Fibroblast of peridontal ligament (primary cell): Measurements from ENCODE around the gene TMTC1.

Experiments
- DNase-seq: peaks from one replicate; pipeline ENCODE4 v3.0.0-alpha.2; 2010; ENCODE audit errors: extremely low read depth

TMTC1 gene

GRCh38 chr12:29741342-29742241 lies 42.1 kb downstream of the TMTC1 start:
- DNase-seq, result peak; percentile 84

- DNase-seq, result peak; percentile 72
Observed at GRCh38 chr12:29739279-29739991, 44.3 kb downstream of the TMTC1 start.

DNA sequence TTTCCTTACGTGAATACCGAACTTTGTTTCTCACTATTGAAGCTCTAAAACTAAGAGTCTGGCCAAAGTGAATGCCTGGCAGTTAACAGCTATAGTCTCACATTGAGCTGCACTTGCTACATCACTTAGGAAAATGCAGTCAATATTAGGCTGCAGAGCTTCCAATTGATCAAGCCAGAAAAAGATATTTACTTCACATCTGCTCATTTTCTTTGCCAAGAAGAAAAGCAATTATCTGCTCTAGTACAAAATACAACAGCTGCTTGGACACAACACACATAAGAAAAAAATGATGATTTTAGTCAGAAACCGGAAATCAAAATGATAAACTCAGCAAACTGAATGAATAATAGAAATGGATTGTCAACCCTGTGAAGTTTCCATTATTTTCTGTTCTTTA lies 45.4 kb downstream of the TMTC1 start:
- DNase-seq, result no peak

DNA sequence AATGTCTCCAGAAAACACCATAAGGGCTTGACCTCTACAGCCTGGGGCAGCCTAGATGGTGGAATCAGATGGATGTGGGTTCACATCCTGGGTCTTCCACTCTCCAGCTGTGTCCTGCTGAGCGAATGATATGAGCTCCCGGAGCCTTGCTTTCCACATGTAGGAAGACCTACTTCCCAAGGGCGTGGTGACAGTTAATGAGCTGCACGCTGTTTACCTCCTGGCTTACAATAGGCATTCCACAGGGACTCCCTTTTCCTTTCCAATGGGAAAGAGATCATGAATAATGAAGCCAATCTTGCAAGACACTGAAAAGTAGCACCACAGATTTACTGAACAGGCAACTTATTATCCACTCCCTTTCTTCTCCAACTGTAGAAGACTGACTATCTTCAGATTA lies 46.1 kb downstream of the TMTC1 start:
- DNase-seq, result no peak

- no peak for DNase-seq
Observed at GRCh38 chr12:29735604-29736003, 48.1 kb downstream of the TMTC1 start.

- no peak for DNase-seq
Observed at GRCh38 chr12:29734734-29735133, 49.0 kb downstream of the TMTC1 start.

GRCh38 chr12:29734305-29734704 lies 49.4 kb downstream of the TMTC1 start:
- DNase-seq, result no peak

DNA sequence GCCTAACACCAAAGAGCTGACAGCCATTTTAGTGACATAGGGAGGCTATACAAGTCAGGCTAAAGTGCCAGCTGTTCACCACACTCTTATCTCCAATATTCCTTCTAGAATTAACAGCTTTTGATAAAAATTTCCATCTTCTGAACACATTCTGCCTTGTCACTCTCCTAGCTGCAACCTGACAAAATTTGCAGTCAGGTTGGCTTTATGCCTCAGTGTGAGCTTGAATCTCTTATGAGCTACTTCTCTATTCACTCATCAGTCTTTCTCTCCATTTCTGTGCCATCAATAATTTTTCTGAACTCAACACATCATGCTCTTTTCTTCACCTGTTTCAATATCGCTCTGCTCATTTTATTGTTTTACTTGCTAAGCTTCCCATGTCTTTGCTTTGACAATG lies 50.2 kb downstream of the TMTC1 start:
- DNase-seq, result no peak

- DNase-seq, result no peak
Observed at GRCh38 chr12:29733060-29733459, 50.7 kb downstream of the TMTC1 start.

- DNase-seq, result no peak
Observed at GRCh38 chr12:29732593-29732992, 51.1 kb downstream of the TMTC1 start.

DNA sequence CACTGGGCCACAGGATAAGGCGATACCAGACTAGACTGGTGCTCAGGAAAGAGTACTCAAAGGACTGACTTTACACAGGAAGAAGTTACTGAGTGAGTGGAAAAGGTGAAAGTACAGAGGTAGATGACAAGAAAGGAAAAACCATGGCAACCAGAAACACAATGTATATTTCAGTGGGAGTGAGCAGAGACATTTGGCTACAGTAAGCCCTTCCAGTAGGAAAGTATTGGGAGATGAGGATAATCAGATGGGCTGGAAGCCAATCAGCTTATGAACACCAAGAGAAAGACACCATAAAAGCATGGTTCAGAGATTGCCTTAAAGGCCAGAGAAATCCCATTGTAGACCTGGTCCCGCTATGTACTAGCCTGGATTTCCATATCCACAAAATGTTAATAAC lies 51.6 kb downstream of the TMTC1 start:
- DNase-seq, result no peak

DNA sequence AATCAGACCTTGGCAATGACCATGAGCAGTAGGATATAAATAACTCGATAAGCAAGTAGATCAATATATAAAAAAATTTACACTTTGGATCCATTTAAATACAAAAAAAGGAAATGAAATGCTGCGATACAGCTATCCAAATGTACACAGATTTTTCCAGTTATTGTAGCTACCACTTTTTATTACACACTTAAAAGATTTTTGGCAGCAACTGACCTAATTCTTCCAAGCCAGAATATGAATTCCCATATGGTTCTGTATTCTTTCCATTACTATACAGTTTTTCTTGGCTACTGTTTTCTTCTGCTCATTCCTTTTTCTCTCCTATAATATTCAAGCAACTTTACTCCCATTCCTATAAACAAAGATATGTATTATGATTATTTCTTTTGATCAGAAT lies 52.2 kb downstream of the TMTC1 start:
- peak; percentile 48 for DNase-seq

GRCh38 chr12:29730481-29730880 lies 53.3 kb downstream of the TMTC1 start:
- no peak for DNase-seq

DNA sequence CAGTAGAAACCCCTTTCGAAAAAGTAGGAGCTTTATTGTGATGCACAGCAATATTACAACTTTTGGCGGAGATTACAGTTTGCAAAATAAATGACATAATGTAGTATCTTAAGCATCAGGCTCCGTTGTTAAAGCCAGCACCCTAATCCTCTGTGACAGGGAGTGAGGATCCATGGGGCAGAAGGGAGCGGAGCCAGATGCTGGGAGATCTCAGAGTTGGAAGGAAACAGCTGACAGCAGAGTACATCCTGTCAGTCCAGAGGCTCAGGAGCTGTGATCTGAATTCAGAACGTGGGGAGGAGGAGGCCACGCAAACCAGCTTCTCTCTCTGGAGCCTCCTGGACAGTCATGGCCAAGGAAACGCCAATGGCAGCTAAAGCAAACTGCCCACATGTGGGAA lies 55.7 kb downstream of the TMTC1 start:
- DNase-seq, result no peak

GRCh38 chr12:29726741-29727348 lies 56.9 kb downstream of the TMTC1 start:
- no peak for DNase-seq

DNA sequence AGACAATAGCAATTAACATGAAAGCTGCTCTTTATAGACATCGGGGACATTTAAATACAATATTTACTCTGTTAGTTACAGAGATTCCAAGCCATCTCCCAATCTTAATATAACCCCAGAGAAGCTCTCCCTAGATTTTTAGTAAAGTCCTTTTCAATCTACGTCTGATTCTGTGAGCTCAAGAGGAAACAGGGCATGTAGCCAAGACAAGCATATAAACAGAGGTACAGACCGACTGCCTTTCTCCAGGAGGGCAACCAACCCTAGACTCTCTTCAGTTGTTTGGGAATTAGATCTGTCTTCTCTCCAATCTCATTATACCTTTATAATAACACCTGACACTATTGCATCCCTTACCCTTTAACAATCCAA lies 57.4 kb downstream of the TMTC1 start:
- peak; percentile 40 for DNase-seq

GRCh38 chr12:29725587-29726320 lies 58.0 kb downstream of the TMTC1 start:
- peak; percentile 85 for DNase-seq

- DNase-seq, result no peak
Observed at GRCh38 chr12:29722164-29722563, 61.6 kb downstream of the TMTC1 start.

GRCh38 chr12:29719381-29719780 lies 64.4 kb downstream of the TMTC1 start:
- no peak for DNase-seq

GRCh38 chr12:29717540-29718100 lies 66.1 kb downstream of the TMTC1 start:
- no peak for DNase-seq

DNA sequence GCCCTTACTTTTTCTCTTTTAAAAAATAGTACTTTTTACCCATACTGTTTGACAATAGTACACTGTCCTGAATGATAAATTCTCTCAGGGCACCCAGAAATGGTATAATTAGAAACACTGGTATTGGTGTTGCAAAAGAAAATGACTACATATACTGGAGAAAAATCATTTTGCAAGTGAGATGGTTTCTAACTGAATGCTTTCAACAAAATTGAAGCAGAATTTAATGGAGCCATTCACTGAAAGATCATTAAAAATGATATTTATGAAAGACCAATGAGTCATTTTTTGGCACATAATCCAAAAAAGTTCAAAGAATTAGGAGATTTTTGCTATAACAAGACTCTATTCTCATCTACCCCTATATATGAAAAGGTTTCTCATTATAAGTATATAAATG lies 68.8 kb downstream of the TMTC1 start:
- DNase-seq, result no peak

GRCh38 chr12:29713729-29714128 lies 70.0 kb downstream of the TMTC1 start:
- DNase-seq, result no peak
